GM18520 (cell line): Measurements from ENCODE around the gene ADAM12.
"Not testable (repeated sequence)": the region's sequence is repeated elsewhere in the genome, so short reads cannot be mapped to it uniquely, and the experiment has no call there.

ENCODE experiments used
- ATAC-seq: cut with Tn5 transposase; IDR thresholded peaks from one replicate; pipeline ENCODE4 v1.9.1; 2021; ENCODE audit not compliant: unreplicated experiment

ADAM12 gene

DNA sequence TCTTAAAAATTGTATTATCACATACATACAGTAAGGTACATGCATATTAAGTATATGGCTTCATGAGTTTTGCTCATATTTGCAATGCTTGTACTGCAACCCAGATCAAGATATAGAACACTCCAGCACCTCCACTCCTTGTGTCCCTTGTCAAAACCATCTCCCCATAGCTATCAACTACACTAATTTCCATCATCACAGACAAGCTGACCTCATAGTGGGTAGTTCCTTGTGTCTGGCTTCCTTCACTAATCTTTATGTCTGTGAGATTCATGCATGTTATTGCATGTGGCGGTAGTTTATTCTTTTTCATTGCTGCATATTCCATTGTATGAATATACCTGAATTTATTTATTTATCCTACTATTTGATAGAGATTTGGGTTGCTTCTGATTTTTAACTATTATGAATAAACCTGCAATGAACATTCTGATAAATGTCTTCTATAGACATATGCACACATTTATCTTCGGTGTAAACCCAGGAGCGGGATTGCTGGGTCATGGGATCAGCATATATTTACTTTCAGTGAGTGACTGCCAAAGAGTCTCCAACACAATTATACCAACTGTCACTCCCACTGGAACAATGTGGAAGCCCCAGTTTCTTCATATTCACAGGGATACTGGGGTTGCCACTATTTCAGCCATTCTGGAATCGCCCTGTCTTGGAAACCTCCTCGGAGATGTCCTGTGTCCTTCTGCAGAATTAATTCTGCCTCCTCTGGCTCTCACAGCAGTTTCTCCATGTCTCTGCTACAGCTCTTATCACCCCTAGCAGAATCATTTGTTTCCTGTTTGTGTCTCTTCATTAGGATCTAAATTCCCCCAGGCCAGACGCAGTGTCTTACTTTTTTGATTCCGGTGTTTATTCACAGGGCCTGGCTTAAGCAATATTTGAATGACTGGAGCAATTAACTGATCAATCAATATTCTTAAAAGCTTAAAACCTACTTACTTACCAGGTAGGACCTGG is 14.7 kb upstream of the ADAM12 start:
- no peak for ATAC-seq

- ATAC-seq, result no peak
Observed at GRCh38 chr10:126400641-126401040, 12.4 kb upstream of the ADAM12 start.

GRCh38 chr10:126398924-126399323 is 10.6 kb upstream of the ADAM12 start:
- ATAC-seq, result no peak

GRCh38 chr10:126398383-126398743 is 10.1 kb upstream of the ADAM12 start:
- no peak for ATAC-seq

- no peak for ATAC-seq
Observed at GRCh38 chr10:126397640-126398382, 9.5 kb upstream of the ADAM12 start.

DNA sequence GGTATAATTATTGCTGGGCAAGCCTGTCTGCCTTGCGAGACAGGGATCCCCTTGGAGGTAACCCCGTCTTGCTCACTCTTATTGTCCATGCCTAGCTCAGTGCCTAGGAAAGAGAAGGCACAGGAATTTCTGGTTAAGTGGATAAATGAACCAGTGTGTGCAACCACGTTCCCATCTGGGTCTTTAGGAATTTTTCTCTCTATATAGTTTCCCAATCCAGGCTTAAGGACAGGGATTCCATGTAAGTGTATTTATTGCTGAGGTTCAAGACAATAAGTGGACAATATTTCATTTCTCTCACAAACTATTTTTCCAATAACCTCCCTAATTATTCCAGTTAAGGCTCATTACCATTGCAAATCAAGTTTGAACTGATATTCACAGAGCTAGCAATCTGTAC is 8.9 kb upstream of the ADAM12 start:
- ATAC-seq, result no peak

DNA sequence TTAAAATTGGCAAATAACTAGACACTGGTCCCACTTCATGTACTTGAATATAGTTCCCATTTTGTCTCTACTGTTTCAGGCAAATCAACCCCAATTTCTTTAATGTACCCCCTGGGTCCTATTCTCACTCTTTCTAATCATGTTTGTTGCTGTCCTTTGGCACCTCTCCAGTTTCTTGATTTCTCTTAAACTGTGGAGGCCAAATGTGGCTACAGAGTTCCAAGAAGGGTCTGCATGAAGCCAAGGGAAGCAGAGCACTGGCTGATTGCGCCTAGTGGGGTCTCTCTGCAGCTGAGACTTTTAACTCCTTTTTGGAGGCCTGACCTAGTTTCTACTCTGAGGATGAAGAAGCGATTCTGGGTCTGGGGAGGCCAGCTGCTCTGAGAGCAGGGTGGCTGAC is 6.7 kb upstream of the ADAM12 start:
- ATAC-seq, result no peak

DNA sequence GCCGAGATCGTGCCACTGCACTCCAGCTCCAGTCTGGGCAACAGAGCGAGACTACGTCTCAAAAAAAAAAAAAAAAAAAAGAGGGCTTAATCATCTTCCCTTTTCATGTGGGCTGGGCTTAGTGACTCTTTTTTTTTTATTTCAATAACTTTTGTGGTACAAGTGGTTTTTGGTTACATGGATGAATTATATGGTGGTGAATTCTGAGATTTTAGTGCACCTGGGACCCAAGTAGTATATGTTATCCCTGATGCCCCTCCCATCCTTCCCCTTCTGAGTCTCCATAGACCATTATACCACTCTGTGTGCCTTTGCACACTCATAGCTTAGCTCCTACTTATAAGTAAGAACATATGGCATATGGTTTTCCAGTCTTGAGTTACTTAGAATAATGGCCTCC is 4.8 kb upstream of the ADAM12 start:
- no peak for ATAC-seq

GRCh38 chr10:126392469-126392868 is 4.2 kb upstream of the ADAM12 start:
- ATAC-seq, result no peak

DNA sequence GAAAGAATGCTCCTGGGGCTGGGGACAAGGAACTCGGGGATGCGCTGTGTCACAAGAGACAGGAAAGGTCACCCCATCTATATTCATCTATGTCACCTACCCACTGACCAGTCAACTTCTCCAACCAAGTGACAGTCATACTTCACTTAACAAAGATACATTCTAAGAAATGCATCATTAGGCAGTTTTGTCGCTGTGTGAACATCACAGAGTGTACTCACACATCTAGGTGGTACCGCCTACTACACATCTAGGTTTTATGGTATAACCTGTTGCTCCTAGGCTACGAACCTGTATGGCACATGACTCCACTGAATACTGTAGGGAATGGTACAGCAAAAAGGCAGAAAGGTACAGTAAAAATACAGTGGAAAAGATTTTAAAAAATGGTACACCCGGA is 3.8 kb upstream of the ADAM12 start:
- ATAC-seq, result no peak

DNA sequence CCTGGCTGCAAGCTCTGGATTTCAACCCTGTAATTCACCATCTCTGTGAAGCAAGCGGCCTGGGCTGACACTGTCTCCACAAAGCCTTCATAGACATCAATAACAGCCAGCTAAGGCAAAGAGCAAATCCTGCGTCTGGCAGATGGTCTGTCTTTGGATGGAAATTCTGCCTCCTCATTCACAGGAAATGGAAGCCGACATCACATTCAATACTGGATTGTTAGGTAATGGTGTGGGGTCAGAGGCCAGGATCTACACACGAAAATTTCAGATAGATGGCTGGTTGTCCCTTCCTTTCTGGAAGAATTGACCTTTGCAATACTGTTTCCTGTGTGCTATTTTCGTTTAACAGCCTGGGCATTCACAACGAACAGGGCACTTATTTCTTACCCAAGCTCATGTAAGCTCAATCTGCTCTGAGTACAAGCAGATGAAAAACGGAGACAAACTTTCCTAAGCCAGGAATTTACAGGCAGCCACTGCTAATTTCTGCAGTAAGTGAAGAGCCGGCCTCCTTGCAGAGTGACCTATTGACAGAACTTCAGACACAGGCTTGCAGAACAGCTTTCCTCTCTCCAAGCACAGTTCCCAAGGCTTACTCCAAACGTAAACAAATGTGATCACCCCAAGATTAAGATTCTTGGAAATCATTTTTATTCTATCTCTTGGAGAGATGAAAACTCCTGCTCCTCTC is 3.1 kb upstream of the ADAM12 start:
- no peak for ATAC-seq

DNA sequence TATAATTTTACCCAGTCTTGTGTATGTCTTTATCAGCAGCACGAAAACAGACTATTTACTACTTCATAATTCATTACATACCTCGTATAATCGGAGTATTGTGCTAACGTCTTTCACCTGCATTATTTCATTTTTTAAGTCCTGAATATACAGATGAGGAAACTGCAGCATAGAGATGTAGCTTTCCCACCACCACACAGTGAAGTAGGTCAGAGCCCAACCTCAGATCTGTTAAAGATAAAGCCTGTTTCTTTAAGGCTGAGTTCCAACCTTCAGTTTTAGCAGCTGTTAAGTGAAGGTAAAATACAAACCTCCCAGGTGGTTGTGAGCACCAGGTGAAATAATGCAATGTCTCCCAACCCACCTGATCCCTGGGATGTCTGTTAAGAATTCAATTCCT is 2.0 kb upstream of the ADAM12 start:
- no peak for ATAC-seq

DNA sequence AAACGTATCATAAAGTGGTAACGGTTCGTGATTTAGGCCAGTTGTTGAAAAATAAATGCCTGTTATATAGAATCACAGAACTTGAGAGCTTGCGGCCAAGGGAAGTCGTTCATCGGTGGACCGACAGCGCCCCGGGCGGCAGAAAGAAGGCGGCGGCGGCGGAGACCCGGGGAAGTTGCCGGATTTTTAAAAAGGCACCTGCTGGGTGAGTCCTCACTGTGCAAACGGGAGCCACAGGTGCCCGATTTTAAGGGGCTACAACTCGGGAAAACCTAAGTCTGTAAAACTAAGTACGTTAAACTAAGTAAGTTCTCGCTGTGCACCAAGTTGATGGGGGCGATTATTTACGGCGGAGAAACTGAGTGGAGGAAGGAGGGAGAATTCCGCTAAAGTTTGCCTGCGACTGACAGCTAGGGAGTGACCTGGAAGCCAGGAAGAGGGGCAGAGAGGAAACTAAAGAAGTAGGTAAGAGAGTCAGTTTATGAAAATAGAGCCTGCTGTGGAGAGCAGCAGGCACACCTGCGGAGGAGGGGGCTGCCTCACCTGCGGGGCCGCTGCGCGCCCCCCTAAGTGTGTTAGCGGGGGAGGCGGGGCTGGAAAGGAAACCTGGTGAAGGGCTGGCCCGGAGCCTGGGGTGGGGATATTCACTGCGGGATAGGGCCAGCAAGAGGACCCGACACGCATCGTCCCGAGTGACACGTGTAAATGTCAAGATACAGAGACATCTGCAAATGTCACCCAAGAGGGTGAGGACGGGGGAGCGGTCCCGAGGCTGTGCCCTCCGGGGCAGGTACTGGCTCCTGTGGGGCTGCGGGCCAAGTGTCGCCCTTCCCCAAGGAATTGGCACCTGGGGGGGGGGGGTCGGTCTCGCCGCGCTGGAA is 996 bp downstream of the ADAM12 start:
- ATAC-seq, result no peak

DNA sequence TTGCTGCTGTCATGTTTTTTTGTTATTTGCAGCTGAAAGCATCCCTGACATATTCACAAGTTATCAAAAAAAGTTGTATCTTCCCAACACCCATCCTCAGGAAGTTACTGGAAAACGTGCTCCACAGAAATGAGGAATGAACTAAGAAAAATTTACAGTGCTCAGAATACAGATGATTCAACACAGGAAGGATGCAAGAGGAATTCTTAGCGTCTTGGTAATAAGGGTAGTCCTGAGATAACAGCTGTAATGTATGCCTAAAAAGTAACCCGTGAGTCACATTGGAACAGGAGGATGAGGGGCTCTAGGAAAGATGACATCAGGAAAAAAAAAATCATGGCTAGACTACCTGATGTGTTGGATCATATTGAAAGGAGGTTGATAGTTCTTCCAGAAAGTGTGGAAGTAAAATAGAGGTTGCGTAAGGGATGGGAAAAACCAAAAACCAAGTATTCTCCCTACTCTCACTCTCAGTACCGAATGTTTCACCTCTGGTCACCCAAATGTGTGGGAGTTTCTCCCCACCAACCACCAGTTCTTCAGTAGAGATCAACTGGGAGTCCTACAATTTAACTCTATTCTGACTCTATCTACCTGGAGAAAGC is 3.9 kb downstream of the ADAM12 start:
- ATAC-seq, result no peak

GRCh38 chr10:126380352-126381076 is 7.8 kb downstream of the ADAM12 start:
- no peak for ATAC-seq

DNA sequence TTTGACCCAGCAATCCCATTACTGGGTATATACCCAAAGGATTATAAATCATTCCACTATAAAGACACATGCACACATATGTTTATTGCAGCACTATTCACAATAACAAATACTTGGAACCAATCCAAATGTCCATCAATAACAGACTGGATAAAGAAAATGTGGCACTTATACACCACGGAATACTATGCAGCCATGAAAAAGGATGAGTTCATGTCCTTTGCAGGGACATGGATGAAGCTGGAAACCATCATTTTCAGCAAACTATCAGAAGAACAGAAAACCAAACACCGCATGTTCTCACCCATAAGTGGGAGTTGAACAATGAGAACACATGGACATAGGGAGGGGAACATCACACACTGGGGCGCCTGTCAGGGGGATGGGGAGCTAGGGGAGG is 9.1 kb downstream of the ADAM12 start:
- not testable (repeated sequence) for ATAC-seq

- ATAC-seq, result no peak
Observed at GRCh38 chr10:126376956-126377355, 11.3 kb downstream of the ADAM12 start.

- no peak for ATAC-seq
Observed at GRCh38 chr10:126375926-126376554, 12.2 kb downstream of the ADAM12 start.

GRCh38 chr10:126375299-126375698 is 13.0 kb downstream of the ADAM12 start:
- no peak for ATAC-seq
